ENCODE measurements around the gene HMCN2. TPM values are rescaled to one million over a fixed set of nuclear protein-coding genes. Genes with fewer than 3 reads are reported as not detected.
A peak's percentile ranks its signal among the peaks of the same experiment; 100 is the strongest.

The HMCN2 gene
- polyA plus RNA-seq, 1 experiment: under 0.01 TPM

DNA sequence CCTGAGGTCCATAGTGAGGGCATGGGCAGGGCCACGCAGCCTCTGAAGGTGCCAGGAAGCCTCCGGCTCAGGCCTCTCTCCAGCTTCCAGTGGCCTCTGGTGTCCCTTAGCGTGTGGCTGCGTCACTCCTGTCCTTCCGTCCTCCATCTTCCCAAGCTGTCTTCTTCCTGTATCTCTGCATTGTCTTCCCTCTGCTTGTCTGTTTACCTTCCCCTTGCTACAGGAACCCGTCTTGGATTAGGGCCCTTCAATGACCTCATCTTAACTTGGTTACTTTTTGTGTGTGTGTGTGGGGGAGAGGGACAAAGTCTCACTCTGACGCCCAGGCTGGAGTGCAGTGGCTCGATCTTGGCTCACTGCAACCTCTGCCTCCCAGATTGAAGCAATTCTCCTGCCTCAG, 193.6 kb downstream of the HMCN2 start:
- POLR2A ChIA-PET: interaction anchor here (0.5 kb wide), 1 partner anchor 109 kb away, joined by 11 read pairs; no protein-coding TSS in a partner anchor
- DNase-seq (ENCODE audit: low read depth, low spot score): no peak
- TF ChIP-seq, protein P1, sequence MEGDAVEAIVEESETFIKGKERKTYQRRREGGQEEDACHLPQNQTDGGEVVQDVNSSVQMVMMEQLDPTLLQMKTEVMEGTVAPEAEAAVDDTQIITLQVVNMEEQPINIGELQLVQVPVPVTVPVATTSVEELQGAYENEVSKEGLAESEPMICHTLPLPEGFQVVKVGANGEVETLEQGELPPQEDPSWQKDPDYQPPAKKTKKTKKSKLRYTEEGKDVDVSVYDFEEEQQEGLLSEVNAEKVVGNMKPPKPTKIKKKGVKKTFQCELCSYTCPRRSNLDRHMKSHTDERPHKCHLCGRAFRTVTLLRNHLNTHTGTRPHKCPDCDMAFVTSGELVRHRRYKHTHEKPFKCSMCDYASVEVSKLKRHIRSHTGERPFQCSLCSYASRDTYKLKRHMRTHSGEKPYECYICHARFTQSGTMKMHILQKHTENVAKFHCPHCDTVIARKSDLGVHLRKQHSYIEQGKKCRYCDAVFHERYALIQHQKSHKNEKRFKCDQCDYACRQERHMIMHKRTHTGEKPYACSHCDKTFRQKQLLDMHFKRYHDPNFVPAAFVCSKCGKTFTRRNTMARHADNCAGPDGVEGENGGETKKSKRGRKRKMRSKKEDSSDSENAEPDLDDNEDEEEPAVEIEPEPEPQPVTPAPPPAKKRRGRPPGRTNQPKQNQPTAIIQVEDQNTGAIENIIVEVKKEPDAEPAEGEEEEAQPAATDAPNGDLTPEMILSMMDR (IDR thresholded peaks at IDR 0.05; ENCODE audit: low read depth, low read length): no peak
- Histone ChIP-seq H3K4me3 (ENCODE audit: low read depth, low read length) (no peak overlapping the region), H3K9me3 (ENCODE audit: control insufficient read depth, insufficient read depth, low read length) (peaks cover 6% of the 10 kb centered on the region), H3K27ac (ENCODE audit: low read depth, low read length) (no peak overlapping the region), H3K27me3 (ENCODE audit: control insufficient read depth, insufficient read depth, low read length) (peaks cover 7% of the 10 kb centered on the region)
- CTCF ChIA-PET: interaction anchor here (8.0 kb wide), 1 partner anchor 224 kb away, joined by 188 read pairs; no protein-coding TSS in a partner anchor

DNA sequence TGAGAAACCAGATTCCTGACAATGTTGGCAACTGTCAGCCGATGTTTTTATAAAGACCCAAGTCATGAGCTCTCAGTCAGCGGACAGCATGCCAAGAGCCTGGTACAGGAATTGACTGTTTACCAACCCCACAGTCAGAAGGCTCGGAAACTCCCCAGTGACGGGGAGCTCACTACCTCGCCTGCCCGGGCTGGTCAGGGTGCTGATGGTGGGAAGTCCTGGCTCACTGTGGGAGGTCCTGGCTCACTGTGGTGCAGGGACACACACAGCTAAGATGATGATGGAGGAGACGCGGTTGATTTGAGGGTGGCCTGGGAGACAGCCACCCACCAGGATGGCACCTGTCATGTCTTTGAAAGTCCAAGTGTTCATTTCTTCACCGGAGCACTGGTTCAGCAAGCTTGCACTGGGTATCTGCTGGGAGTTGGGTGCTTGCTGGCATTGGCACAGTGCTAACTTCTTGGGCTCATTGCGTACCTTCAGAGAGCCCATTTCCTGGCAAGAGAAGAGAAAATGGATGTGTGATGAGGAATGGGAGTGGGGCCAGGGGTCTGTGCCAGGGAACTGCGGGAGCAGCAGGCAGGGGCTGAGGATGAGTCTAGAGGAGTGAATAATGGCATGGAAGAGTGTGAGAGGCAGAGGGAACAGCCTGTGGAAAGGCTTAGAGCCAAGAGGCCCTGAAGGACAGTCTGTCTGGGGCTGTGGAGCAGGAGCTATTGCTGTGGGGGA, 194.5 kb downstream of the HMCN2 start:
- TF ChIP-seq, protein P1 (IDR thresholded peaks at IDR 0.05; ENCODE audit: low read depth, low read length): no peak
- DNase-seq (ENCODE audit: low read depth, low spot score): no peak
- H3K9me3 ChIP-seq (ENCODE audit: control insufficient read depth, insufficient read depth, low read length): peaks cover 6% of the 10 kb centered on the region
- no peak overlapping the region for H3K27ac ChIP-seq (ENCODE audit: low read depth, low read length)
- H3K4me3 ChIP-seq (ENCODE audit: low read depth, low read length): no peak overlapping the region
- peaks cover 7% of the 10 kb centered on the region for H3K27me3 ChIP-seq (ENCODE audit: control insufficient read depth, insufficient read depth, low read length)
- ChIA-PET CTCF (interaction anchor here (0.6 to 8.0 kb wide), 22 partner anchors 8 to 494 kb away, joined by 3 to 188 read pairs (median 4); no protein-coding TSS in a partner anchor), POLR2A (no interaction called here)

DNA sequence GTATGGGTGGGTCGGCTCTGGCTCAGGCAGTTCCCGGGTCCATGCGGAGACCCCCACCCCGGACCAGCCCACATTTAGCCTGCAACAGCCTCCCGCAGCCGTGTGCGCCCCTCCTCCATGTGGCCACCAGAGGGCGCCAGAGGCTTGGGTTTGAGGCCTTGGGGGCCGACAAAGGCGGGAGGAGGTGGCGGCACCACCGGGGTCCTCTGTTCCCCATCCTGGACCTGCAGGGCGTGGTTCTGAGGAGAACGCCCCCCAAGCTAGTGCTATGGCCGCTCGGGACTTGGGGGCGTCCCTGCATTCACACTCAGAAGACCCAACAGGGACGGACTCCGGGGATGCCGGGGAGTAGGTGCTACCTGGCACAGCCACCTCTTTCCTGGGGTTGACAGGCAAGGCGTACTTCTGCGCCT, 195.7 kb downstream of the HMCN2 start:
- POLR2A ChIA-PET: no interaction called here
- DNase-seq (ENCODE audit: low read depth, low spot score): no peak

DNA sequence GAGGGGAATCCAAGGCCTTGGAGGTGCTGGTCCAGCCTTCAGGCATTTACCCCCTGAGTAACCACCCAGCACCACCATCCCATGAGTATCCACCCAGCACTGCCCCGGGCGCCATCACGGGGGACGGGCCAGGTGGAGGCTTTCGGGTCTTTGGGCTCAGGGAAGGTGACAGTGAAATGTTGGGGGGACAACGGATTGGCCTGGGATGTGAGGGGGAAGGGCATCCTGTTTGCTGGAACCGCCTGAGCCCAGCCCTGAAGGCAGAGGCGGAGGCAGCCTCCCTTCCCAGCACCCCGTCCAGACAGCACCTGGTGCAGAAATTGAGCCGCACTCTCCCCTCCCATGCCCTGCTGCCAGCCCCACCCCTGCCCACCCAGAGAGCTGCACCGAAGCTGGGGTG, 196.2 kb downstream of the HMCN2 start:
- Histone ChIP-seq H3K27ac (ENCODE audit: low read depth, low read length) (no peak overlapping the region), H3K9me3 (ENCODE audit: control insufficient read depth, insufficient read depth, low read length) (peaks cover 6% of the 10 kb centered on the region), H3K27me3 (ENCODE audit: control insufficient read depth, insufficient read depth, low read length) (peaks cover 12% of the 10 kb centered on the region), H3K4me3 (ENCODE audit: low read depth, low read length) (no peak overlapping the region)
- POLR2A ChIA-PET: no interaction called here
- CTCF ChIA-PET: interaction anchor here (1.3 to 8.0 kb wide), 4 partner anchors 155 to 239 kb away, joined by 3 to 188 read pairs (median 8); no protein-coding TSS in a partner anchor
- TF ChIP-seq, protein P1 (IDR thresholded peaks at IDR 0.05; ENCODE audit: low read depth, low read length): no peak
- DNase-seq (ENCODE audit: low read depth, low spot score): no peak

More for the DNA sequence above, 195.7 kb downstream of the HMCN2 start:
- H3K27me3 ChIP-seq (ENCODE audit: control insufficient read depth, insufficient read depth, low read length): peaks cover 9% of the 10 kb centered on the region
- CTCF ChIA-PET: interaction anchor here (0.6 to 8.0 kb wide), 20 partner anchors 9 to 1759 kb away, joined by 3 to 188 read pairs (median 5); no protein-coding TSS in a partner anchor
- H3K4me3 ChIP-seq (ENCODE audit: low read depth, low read length): no peak overlapping the region
- H3K9me3 ChIP-seq (ENCODE audit: control insufficient read depth, insufficient read depth, low read length): peaks cover 6% of the 10 kb centered on the region
- TF ChIP-seq, protein P1 (IDR thresholded peaks at IDR 0.05; ENCODE audit: low read depth, low read length): peak; percentile 85
- no peak overlapping the region for H3K27ac ChIP-seq (ENCODE audit: low read depth, low read length)

All from AG04450 (cell line).